Measurements from ENCODE around the gene PTPRD. TPM values are rescaled to one million over a fixed set of nuclear protein-coding genes. Genes with fewer than 3 reads are reported as not detected.

Gene PTPRD
- total RNA-seq, 3 donors from 2014 or later (not counting 1 experiment from before 2014, with no cell fraction given), result 0.05 to 0.68 TPM; not detected in 1

DNA sequence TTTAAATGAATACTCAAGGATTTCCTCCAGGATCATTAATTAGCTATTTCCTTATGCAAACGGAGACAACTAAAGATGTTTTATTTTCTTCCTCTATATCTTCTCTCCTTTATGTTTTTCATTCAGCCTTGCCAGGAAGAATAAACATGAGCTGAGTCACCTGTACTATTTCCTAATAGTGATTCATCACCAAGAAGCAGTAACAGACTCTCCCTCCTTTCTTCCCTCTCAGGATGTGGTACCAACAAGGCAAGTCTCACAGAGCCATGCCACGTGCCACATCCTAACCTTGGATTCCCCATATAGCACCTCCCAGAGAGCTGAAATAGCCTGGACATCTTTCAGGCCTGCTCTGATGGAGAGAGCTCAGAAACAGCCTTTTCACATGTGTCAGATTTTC lies 2054.6 kb downstream of the PTPRD start:
- intact Hi-C loops (cut with micrococcal nuclease), result no loop called here
- Histone ChIP-seq H3K27ac (ENCODE audit: low read length) (no peak overlapping the region), H3K36me3 (ENCODE audit: control insufficient read depth, insufficient read depth, low read length) (no peaks in the 10 kb centered on the region), H3K27me3 (ENCODE audit: control insufficient read depth, insufficient read depth, low read length) (no peaks in the 10 kb centered on the region), H3K4me3 (ENCODE audit: low read length) (no peak overlapping the region), H3K4me1 (ENCODE audit: control insufficient read depth, insufficient read depth, low read length) (no peaks in the 10 kb centered on the region), H3K9me3 (ENCODE audit: control insufficient read depth, insufficient read depth, low read length) (no peaks in the 10 kb centered on the region)
- TF ChIP-seq, protein P1, sequence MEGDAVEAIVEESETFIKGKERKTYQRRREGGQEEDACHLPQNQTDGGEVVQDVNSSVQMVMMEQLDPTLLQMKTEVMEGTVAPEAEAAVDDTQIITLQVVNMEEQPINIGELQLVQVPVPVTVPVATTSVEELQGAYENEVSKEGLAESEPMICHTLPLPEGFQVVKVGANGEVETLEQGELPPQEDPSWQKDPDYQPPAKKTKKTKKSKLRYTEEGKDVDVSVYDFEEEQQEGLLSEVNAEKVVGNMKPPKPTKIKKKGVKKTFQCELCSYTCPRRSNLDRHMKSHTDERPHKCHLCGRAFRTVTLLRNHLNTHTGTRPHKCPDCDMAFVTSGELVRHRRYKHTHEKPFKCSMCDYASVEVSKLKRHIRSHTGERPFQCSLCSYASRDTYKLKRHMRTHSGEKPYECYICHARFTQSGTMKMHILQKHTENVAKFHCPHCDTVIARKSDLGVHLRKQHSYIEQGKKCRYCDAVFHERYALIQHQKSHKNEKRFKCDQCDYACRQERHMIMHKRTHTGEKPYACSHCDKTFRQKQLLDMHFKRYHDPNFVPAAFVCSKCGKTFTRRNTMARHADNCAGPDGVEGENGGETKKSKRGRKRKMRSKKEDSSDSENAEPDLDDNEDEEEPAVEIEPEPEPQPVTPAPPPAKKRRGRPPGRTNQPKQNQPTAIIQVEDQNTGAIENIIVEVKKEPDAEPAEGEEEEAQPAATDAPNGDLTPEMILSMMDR (IDR thresholded peaks at IDR 0.05), result no peak
- Mint-ChIP-seq H3K9me3 (no peaks in the 10 kb centered on the region), H3K4me3 (no peak overlapping the region), H3K27me3 (ENCODE audit: low read depth in 2 of 2) (no peaks in the 10 kb centered on the region), H3K27ac (no peak overlapping the region), H3K36me3 (no peaks in the 10 kb centered on the region), H3K4me1 (no peaks in the 10 kb centered on the region)
- ATAC-seq, result no peak
- no peak for DNase-seq
- 58% methylated on average over 2 of the region's 2 CpGs for WGBS (ENCODE audit: insufficient coverage)

DNA sequence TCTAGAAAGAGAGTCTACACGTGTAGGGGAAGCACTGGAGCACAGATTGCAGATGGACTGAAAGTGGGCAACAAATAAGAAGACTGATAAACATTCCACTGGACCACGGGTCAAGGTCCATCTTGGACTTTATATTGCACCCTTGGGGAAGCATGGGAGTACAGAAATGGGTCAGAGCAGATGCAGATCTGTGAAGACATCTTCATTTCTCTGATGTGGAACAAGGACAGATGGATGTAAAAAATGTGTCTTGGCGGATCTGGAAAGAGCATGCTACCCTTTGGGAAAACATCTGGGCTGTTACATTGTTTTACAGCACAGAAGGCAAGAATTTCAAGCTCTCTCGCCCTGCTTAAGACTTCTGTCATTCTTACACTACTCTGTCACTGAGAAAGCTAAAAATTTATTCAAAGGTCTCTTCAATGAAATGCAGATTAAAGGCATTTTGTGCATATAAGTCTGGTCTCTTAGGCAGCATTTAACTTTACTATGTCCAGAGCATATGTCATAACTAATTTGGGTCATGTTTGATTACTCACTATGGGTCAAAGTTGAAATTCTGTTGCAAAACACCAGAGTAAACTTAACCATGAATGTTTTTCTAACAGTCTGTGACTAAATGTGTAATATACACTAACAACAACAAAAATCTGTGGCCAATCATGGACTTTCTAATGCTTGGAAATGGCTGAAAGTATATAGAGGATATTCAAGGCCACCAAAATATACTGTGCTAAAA lies 2056.9 kb downstream of the PTPRD start:
- no peak overlapping the region for H3K4me3 Mint-ChIP-seq
- DNase-seq (no peak), ATAC-seq (no peak)
- intact Hi-C loops (cut with micrococcal nuclease), result no loop called here
- WGBS (ENCODE audit: insufficient coverage), result 67% methylated on average over 4 of the region's 4 CpGs
- no peaks in the 10 kb centered on the region for H3K4me1 Mint-ChIP-seq
- TF ChIP-seq, protein P1 (IDR thresholded peaks at IDR 0.05), result no peak
- Histone ChIP-seq H3K36me3 (ENCODE audit: control insufficient read depth, insufficient read depth, low read length) (no peaks in the 10 kb centered on the region), H3K27me3 (ENCODE audit: control insufficient read depth, insufficient read depth, low read length) (no peaks in the 10 kb centered on the region), H3K4me3 (ENCODE audit: low read length) (no peak overlapping the region), H3K4me1 (ENCODE audit: control insufficient read depth, insufficient read depth, low read length) (no peaks in the 10 kb centered on the region), H3K9me3 (ENCODE audit: control insufficient read depth, insufficient read depth, low read length) (no peaks in the 10 kb centered on the region), H3K27ac (ENCODE audit: low read length) (no peak overlapping the region)
- no peaks in the 10 kb centered on the region for H3K36me3 Mint-ChIP-seq
- H3K27me3 Mint-ChIP-seq (ENCODE audit: low read depth in 2 of 2), result no peaks in the 10 kb centered on the region
- H3K27ac Mint-ChIP-seq, result no peak overlapping the region
- no peaks in the 10 kb centered on the region for H3K9me3 Mint-ChIP-seq

DNA sequence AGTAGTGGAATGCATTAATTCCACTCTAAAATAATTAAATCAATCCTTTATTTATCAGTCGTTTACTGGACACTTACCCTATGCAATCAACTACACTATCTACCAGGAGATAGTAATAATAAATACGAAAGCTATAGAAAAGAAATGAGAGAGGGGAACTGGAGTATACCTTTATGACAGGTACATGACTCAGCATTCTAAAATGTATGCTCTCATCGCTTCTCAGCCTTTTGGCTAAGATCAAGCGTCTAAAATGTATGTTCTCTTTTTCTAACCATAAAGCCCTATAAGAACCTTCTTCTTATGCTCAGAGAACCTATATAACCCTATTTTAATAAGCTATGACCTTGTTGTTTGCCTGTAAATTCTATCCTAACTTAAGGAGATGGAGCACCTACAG lies 2059.4 kb downstream of the PTPRD start:
- H3K4me1 Mint-ChIP-seq, result no peaks in the 10 kb centered on the region
- H3K27ac Mint-ChIP-seq, result no peak overlapping the region
- no peak overlapping the region for H3K4me3 Mint-ChIP-seq
- TF ChIP-seq, protein P1 (IDR thresholded peaks at IDR 0.05), result no peak
- no peaks in the 10 kb centered on the region for H3K36me3 Mint-ChIP-seq
- H3K27me3 ChIP-seq (ENCODE audit: control insufficient read depth, insufficient read depth, low read length), result no peaks in the 10 kb centered on the region
- intact Hi-C loops (cut with micrococcal nuclease), result no loop called here
- ATAC-seq (no peak), DNase-seq (no peak)
- H3K27me3 Mint-ChIP-seq (ENCODE audit: low read depth in 2 of 2), result no peaks in the 10 kb centered on the region
- H3K36me3 ChIP-seq (ENCODE audit: control insufficient read depth, insufficient read depth, low read length), result no peaks in the 10 kb centered on the region
- H3K4me3 ChIP-seq (ENCODE audit: low read length), result no peak overlapping the region
- WGBS (ENCODE audit: insufficient coverage), result 96% methylated on average over 2 of the region's 4 CpGs
- H3K9me3 ChIP-seq (ENCODE audit: control insufficient read depth, insufficient read depth, low read length), result no peaks in the 10 kb centered on the region
- no peak overlapping the region for H3K27ac ChIP-seq (ENCODE audit: low read length)
- no peaks in the 10 kb centered on the region for H3K9me3 Mint-ChIP-seq
- H3K4me1 ChIP-seq (ENCODE audit: control insufficient read depth, insufficient read depth, low read length), result no peaks in the 10 kb centered on the region

DNA sequence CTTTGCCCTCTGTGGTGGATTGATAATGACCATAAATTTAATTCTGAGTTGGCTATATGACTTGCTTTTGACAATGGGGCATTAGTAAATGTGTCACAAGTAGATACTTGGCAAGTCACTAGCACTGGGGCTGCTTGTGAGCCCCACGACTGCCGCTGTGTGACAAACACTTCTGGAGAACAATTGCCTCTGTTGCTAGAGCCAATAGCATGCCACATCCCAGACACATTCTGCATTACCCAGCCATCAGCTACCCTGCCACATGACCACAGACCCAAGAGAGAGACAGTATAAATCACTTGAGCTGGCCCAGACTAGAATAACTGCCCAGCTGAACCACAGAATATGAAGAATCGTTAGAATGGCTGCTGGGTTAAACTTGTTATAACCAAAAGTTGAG lies 2060.1 kb downstream of the PTPRD start:
- H3K9me3 ChIP-seq (ENCODE audit: control insufficient read depth, insufficient read depth, low read length), result no peaks in the 10 kb centered on the region
- Mint-ChIP-seq H3K9me3 (no peaks in the 10 kb centered on the region), H3K4me1 (no peaks in the 10 kb centered on the region), H3K27ac (no peak overlapping the region), H3K36me3 (no peaks in the 10 kb centered on the region), H3K27me3 (ENCODE audit: low read depth in 2 of 2) (no peaks in the 10 kb centered on the region), H3K4me3 (no peak overlapping the region)
- no peak overlapping the region for H3K4me3 ChIP-seq (ENCODE audit: low read length)
- no peak overlapping the region for H3K27ac ChIP-seq (ENCODE audit: low read length)
- WGBS (ENCODE audit: insufficient coverage), result 93% methylated on average over 3 of the region's 3 CpGs
- intact Hi-C loops (cut with micrococcal nuclease), result no loop called here
- no peak for ATAC-seq
- no peaks in the 10 kb centered on the region for H3K36me3 ChIP-seq (ENCODE audit: control insufficient read depth, insufficient read depth, low read length)
- DNase-seq, result no peak
- no peaks in the 10 kb centered on the region for H3K27me3 ChIP-seq (ENCODE audit: control insufficient read depth, insufficient read depth, low read length)
- TF ChIP-seq, protein P1 (IDR thresholded peaks at IDR 0.05), result no peak
- no peaks in the 10 kb centered on the region for H3K4me1 ChIP-seq (ENCODE audit: control insufficient read depth, insufficient read depth, low read length)
